ENCODE results near the gene GRIN2D.
"Not testable (repeated sequence)": the region's sequence is repeated elsewhere in the genome, so short reads cannot be mapped to it uniquely, and the experiment has no call there.

Gene GRIN2D

DNA sequence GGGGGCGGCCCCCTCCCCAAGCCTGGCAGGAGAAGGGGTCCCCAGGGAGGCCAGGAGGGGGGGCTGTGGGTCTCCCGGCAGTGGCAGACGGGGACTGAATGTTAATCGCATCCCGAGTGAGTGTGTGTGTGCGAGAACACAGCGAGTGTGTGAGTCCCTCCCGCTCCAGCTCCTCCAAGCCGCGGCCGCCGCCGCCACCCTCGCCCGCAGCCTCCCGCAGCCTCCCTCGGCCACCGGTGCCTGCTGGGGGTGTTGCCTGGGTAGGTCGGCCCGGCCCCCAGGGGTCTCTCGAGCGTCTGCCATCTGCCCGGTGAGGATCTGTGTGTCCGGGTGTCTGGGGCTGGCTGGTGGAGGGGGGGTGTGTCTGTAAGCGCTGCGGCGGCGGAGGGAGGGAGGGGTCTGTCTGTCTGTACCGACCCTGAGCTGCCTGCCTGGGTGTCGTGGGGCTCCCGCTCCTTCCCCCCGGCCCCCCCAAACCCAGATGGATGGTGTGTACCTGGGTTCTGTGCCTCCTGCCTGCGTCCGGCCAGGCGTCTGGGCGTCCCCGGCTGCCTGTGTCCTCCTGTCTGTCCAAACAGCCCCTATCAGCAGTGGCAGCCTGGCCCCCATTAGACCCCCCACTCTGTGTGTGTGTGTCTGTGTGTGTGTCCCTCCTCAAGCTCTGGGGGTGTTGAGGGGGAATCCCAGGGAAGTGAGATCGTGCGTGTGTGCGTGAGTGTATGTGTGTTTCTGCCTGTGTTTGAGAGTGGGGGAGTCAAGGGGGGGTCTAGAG is at the start of gene GRIN2D:
Gene GRIN2D, plus strand, starts transcription at position 110 of the 772 bp plus-strand sequence. CDS start 4,725 bp downstream, outside the sequence.
- no peak for DNase-seq

DNA sequence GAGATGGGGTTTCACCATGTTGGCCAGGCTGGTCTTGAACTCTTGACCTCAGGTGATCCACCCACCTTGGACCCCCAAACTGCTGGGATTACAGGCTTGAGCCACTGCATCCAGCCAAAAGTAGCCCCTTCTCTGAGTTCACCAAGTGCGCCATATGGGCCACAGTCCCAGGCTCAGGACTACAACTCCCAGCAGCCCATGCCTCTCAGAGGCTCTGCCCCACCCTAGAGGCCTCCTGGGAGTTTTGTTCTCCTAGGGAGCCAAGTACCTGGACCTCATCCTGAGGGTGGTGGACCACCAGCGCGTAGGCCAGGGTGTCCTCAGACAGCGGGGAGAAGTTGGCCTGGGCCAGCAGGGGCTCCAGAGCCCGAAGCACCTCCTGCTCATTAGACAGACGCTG is 48.6 kb upstream of the GRIN2D start:
- no peak for DNase-seq

GRCh38 chr19:48346191-48346590 is 47.3 kb upstream of the GRIN2D start:
- no peak for DNase-seq

- no peak for DNase-seq
Measured at GRCh38 chr19:48348045-48348444, 45.4 kb upstream of the GRIN2D start.

GRCh38 chr19:48348737-48349136 is 44.7 kb upstream of the GRIN2D start:
- no peak for DNase-seq

DNA sequence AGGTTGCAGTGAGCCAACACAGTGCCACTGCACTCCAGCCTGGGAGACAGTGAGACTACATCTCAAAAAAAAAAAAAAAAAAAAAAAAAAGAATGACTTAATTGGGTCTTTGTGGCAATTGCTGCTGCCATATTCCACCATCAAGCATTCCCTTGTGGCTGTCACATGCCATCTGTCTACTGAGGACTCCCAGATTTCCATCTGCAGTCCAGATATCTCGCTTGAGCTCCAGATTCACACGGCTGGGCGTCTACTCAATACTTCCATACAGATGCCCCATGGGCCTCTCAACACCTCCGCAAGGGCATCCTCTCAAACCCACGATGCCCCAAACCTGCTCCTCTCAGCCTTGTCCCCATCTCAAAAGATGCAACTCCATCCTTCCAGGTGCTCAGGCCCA is 42.6 kb upstream of the GRIN2D start:
- DNase-seq, result no peak

DNA sequence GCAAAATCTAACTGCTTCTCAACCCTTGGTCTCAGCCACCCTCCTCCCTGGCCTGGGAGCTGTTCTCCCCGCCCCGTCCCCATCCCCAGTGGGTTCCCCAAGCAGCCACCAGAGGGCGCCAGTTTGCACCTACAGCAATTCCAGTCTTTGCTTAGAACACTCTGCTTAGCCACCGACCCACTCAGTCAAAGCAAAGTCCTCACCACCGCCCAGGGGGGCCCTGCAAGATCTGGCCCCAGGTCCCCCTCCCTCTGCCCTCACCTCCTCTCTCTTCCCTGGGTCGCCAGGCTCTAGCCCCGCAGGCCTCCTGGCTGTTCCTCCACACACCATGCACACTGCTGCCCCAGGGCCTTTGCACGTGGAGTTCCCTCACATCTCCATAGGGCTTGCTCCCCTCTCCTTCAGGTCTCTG is 42.1 kb upstream of the GRIN2D start:
- peak; percentile 44 to 46 for DNase-seq

GRCh38 chr19:48353677-48354076 is 39.8 kb upstream of the GRIN2D start:
- no peak for DNase-seq

GRCh38 chr19:48354332-48354992 is 39.0 kb upstream of the GRIN2D start:
- no peak for DNase-seq

- no peak for DNase-seq
Measured at GRCh38 chr19:48355365-48355954, 38.0 kb upstream of the GRIN2D start.

GRCh38 chr19:48359123-48359522 is 34.3 kb upstream of the GRIN2D start:
- no peak for DNase-seq

GRCh38 chr19:48361912-48362311 is 31.6 kb upstream of the GRIN2D start:
- no peak for DNase-seq

GRCh38 chr19:48362716-48363499 is 30.6 kb upstream of the GRIN2D start:
- DNase-seq, result peak; percentile 87 to 91

- no peak for DNase-seq
Measured at GRCh38 chr19:48363500-48363809, 30.0 kb upstream of the GRIN2D start.

- peak; percentile 99 for DNase-seq
Measured at GRCh38 chr19:48363810-48364597, 29.5 kb upstream of the GRIN2D start, which contains the start of the genes SYNGR4 and TMEM143. SYNGR4 (plus strand) TSS chr19:48364367; CDS start chr19:48365843, 1,476 bp downstream. TMEM143 (minus strand) TSS chr19:48363940; CDS start chr19:48363920, 20 bp downstream.

GRCh38 chr19:48364598-48365348 is 28.7 kb upstream of the GRIN2D start:
- DNase-seq, result no peak

- DNase-seq, result no peak
Measured at GRCh38 chr19:48365602-48366001, 27.9 kb upstream of the GRIN2D start.

- DNase-seq, result no peak
Measured at GRCh38 chr19:48367855-48368254, 25.6 kb upstream of the GRIN2D start.

GRCh38 chr19:48368936-48369335 is 24.5 kb upstream of the GRIN2D start:
- DNase-seq, result no peak

- DNase-seq, result no peak
Measured at GRCh38 chr19:48370955-48371354, 22.5 kb upstream of the GRIN2D start.

- DNase-seq, result no peak
Measured at GRCh38 chr19:48371367-48371766, 22.1 kb upstream of the GRIN2D start.

DNA sequence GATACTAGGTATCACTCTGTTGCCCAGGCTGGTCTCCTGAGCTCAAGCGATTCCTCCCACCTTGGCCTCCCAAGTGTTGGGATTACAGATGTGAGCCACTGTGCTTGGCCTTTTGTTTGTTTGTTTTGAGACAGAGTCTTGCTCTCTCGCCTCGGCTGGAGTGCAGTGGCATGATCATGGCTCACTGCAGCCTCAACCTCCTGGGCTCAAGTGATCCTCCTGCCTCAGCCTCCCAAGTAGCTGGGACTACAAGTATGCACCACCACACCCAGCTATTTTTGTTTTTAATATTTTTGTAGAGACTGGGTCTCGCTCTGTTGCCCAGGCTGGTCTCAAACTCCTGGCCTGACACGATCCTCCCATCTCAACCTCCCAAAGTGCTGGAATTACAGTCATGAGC is 21.7 kb upstream of the GRIN2D start:
- not testable (repeated sequence) for DNase-seq

Data from AML-193 (cell line).